K562 (cell line): ENCODE measurements around the gene HGS. TPM values are rescaled to one million over a fixed set of nuclear protein-coding genes. Genes with fewer than 3 reads are reported as not detected.

ENCODE experiments used
- ATAC-seq: fragments of 200-7000 bp; cut with Tn5 transposase; 3 replicates; pipeline ENCODE4 v1.9.1; 2020; ENCODE audit warnings: moderate library complexity
- BruUV-seq: library from RNA; stranded (reverse); fragments of 400-500 nt; replicated peaks from 2 replicates; lab custom pipeline; 2021; lab: Mats Ljungman, UMichigan
- CTCF ChIA-PET: fragments of 300-600 bp; formaldehyde crosslinking; extraction: SDS; loops from one replicate; lab custom pipeline; 2021; ENCODE audit warnings: low intra/inter-chr PET ratio; lab: Yijun Ruan, JAX
- POLR2A ChIA-PET: fragments of 300-600, 350-650 bp; sonication (Branson Sonifier 250); formaldehyde crosslinking; extraction: SDS; loops from one replicate; lab custom pipeline; 2021; ENCODE audit warnings: antibody characterized with exemption, inconsistent platforms; lab: Yijun Ruan, JAX
- DNase-seq, 4 experiments: peaks; one replicate each; pipeline versions ENCODE4 v3.0.0 to v3.0.0-alpha.2; 2011 to 2018; ENCODE audit warnings: low spot score in 3 of 4, mixed read lengths in 3 of 4; ENCODE audit errors: extremely low read depth in 1 of 4
- FAIRE-seq: peaks from 2 replicates; lab custom pipeline; 2011; peaks lifted over from hg19 to GRCh38; lab: Jason Lieb, UNC
- H2AFZ ChIP-seq: 2 replicates; pipeline ENCODE4 v1.6.0; 2011; ENCODE audit warnings: low read depth, low read length, control low read depth, inconsistent platforms
- H3K27ac ChIP-seq: fragments of 200-600 bp; 3 replicates; pipeline ENCODE4 v1.8.0; 2011; ENCODE audit warnings: low read depth, mild to moderate bottlenecking, control low read depth, inconsistent platforms, low read length, moderate library complexity, mixed read lengths; ENCODE audit errors: extremely low read depth
- H3K27me3 ChIP-seq, 2 experiments: fragments of 300-600 bp in 1 of 2; 2 replicates in 1 of 2; 3 replicates in 1 of 2; pipeline versions ENCODE4 v1.6.0 to v1.8.0; 2011; ENCODE audit warnings: inconsistent platforms in 2 of 2, low read length in 2 of 2, mild to moderate bottlenecking in 1 of 2, mixed read lengths in 1 of 2, moderate library complexity in 1 of 2; ENCODE audit not compliant: control insufficient read depth in 2 of 2, insufficient read depth in 2 of 2
- H3K36me3 ChIP-seq: fragments of 300-600 bp; 3 replicates; pipeline ENCODE4 v1.8.0; 2011; ENCODE audit warnings: mild to moderate bottlenecking, low read length, inconsistent platforms; ENCODE audit not compliant: control insufficient read depth, insufficient read depth
- H3K4me1 ChIP-seq, 2 experiments: fragments of 200-600 bp in 1 of 2; replicated peaks in 1 of 2; 2 replicates in 1 of 2; 3 replicates in 1 of 2; pipeline versions ENCODE4 v1.5.1 to v1.8.0; 2011; ENCODE audit warnings: inconsistent platforms in 2 of 2, low read length in 2 of 2, mild to moderate bottlenecking in 1 of 2, mixed read lengths in 1 of 2, moderate library complexity in 1 of 2; ENCODE audit not compliant: control insufficient read depth in 2 of 2, insufficient read depth in 2 of 2
- H3K4me2 ChIP-seq: 2 replicates; pipeline ENCODE4 v1.6.1; 2011; ENCODE audit warnings: low read length, control low read depth, inconsistent platforms, mixed read lengths; ENCODE audit not compliant: insufficient read depth
- H3K4me3 ChIP-seq: fragments of 200-600 bp; sonication (generic), shearing (Covaris generic); 2 replicates; pipeline ENCODE4 v1.5.1; 2016; ENCODE audit warnings: control low read depth, inconsistent platforms
- H3K79me2 ChIP-seq: fragments of 200-600 bp; 3 replicates; pipeline ENCODE4 v1.8.0; 2011; ENCODE audit warnings: low read length, inconsistent platforms; ENCODE audit not compliant: control insufficient read depth, insufficient read depth
- H3K9ac ChIP-seq, 2 experiments: 2 replicates each; pipeline versions ENCODE4 v1.6.0 to v1.6.1; 2011; ENCODE audit warnings: low read depth in 2 of 2, low read length in 2 of 2, control low read depth in 1 of 2, inconsistent platforms in 1 of 2, mild to moderate bottlenecking in 1 of 2, mixed read lengths in 1 of 2; ENCODE audit not compliant: insufficient read depth in 1 of 2
- H3K9me1 ChIP-seq: one replicate; pipeline ENCODE4 v1.6.0; 2011; ENCODE audit warnings: inconsistent platforms, mild to moderate bottlenecking, low read length, moderate library complexity; ENCODE audit not compliant: control insufficient read depth, insufficient read depth
- H3K9me3 ChIP-seq: replicated peaks from 2 replicates; pipeline ENCODE4 v1.5.1; 2011; ENCODE audit warnings: low read depth, low read length, inconsistent platforms; ENCODE audit not compliant: control insufficient read depth, insufficient read depth
- H4K20me1 ChIP-seq: replicated peaks from 2 replicates; pipeline ENCODE4 v1.6.1; 2011; ENCODE audit warnings: low read length, inconsistent platforms, mixed read lengths; ENCODE audit not compliant: control insufficient read depth, insufficient read depth
- ARID2 ChIP-seq: fragments of 450-650 bp; IDR thresholded peaks from 2 replicates; pipeline ENCODE4 v1.6.1; 2017; ENCODE audit warnings: antibody characterized with exemption, mild to moderate bottlenecking
- CBX1 ChIP-seq: sonication (generic); IDR thresholded peaks from 2 replicates; pipeline ENCODE4 v1.6.1; 2016; ENCODE audit warnings: antibody characterized with exemption, low read depth, mild to moderate bottlenecking
- ERF ChIP-seq: fragments of 450-650 bp; formaldehyde crosslinking; IDR thresholded peaks from 2 replicates; pipeline ENCODE4 v1.4.0; 2020; ENCODE audit warnings: mild to moderate bottlenecking, mixed read lengths
- FIP1L1 ChIP-seq: fragments of 200-400 bp; formaldehyde crosslinking; IDR thresholded peaks from 2 replicates; pipeline ENCODE4 v1.6.1; 2018; ENCODE audit warnings: mild to moderate bottlenecking, low read depth, low read length; ENCODE audit not compliant: poor library complexity, severe bottlenecking
- HOXB6 ChIP-seq: fragments of 250-450 bp; sonication (Bioruptor Pico); IDR thresholded peaks from 2 replicates; pipeline ENCODE4 v1.5.1; 2022; ENCODE audit warnings: mild to moderate bottlenecking, borderline replicate concordance
- ILF3 ChIP-seq: fragments of 450-650 bp; IDR thresholded peaks from 2 replicates; pipeline ENCODE4 v1.6.1; 2018; ENCODE audit warnings: antibody characterized with exemption, mild to moderate bottlenecking, moderate library complexity, borderline replicate concordance
- PHF8 ChIP-seq: fragments of 200-600 bp; sonication (generic); IDR thresholded peaks from 2 replicates; pipeline ENCODE4 v1.6.1; 2012; ENCODE audit warnings: mixed run types, mild to moderate bottlenecking, inconsistent platforms, low read length, moderate library complexity, borderline replicate concordance
- POLR2G ChIP-seq: fragments of 200-400 bp; formaldehyde crosslinking; IDR thresholded peaks from 2 replicates; pipeline ENCODE4 v1.6.1; 2017; ENCODE audit warnings: low read depth, mild to moderate bottlenecking, antibody characterized with exemption, low read length, moderate library complexity
- RBM17 ChIP-seq: fragments of 200-400 bp; formaldehyde crosslinking; IDR thresholded peaks from 2 replicates; pipeline ENCODE4 v1.6.1; 2017; ENCODE audit warnings: low read depth, mild to moderate bottlenecking, low read length, borderline replicate concordance
- SLC30A9 ChIP-seq: fragments of 250-450 bp; sonication (Bioruptor Pico); IDR thresholded peaks from 2 replicates; pipeline ENCODE4 v1.8.0; 2022; ENCODE audit warnings: mild to moderate bottlenecking, moderate library complexity
- STAG1 ChIP-seq: sonication (generic); formaldehyde crosslinking; IDR thresholded peaks from 2 replicates; pipeline ENCODE4 v1.5.0; 2020; ENCODE audit warnings: missing genetic modification reagents, borderline replicate concordance
- TAL1 ChIP-seq: fragments of 450-650 bp; IDR thresholded peaks from 2 replicates; pipeline ENCODE4 v1.6.1; 2016; ENCODE audit warnings: mild to moderate bottlenecking
- WHSC1 ChIP-seq: IDR thresholded peaks from one replicate; pipeline ENCODE4 v1.6.1; 2012; ENCODE audit warnings: low read length, control low read depth, inconsistent platforms
- ZC3H4 ChIP-seq: sonication (generic); formaldehyde crosslinking; IDR thresholded peaks from 2 replicates; pipeline ENCODE4 v1.9.0; 2021; ENCODE audit warnings: missing genetic modification reagents, borderline replicate concordance
- WGBS: fragments of 100-300 bp; shearing (Covaris generic); methylation state at CpG from one replicate; pipeline ENCODE4 v1.1.6; 2016; ENCODE audit warnings: low coverage, mixed read lengths; ENCODE audit not compliant: insufficient coverage; ENCODE audit errors: missing lambda C conversion rate; 5-methylcytosine and 5-hydroxymethylcytosine counted together
- in situ Hi-C: fragments of 300-500 bp; cut with MboI; formaldehyde crosslinking; loops from 4 replicates; pipeline ENCODE4 v1.15.0; 2018; ENCODE audit warnings: inconsistent platforms, mixed read lengths
- intact Hi-C: fragments of 100-400 bp; cut with micrococcal nuclease; formaldehyde crosslinking; loops from 2 replicates; pipeline ENCODE4 v1.14.2; 2022
- polyA plus RNA-seq, 8 experiments: library from polyadenylated mRNA; depleted of rRNA in 4 of 8; stranded (reverse) in 5 of 8; unstranded in 3 of 8; fragments of >200 nt; fragmentation: Nextera tagmentation in 2 of 8; fragmentation: Illumina TruSeq in 1 of 8; extraction: Ambion mirVana in 2 of 8; extraction: Trizol in 1 of 8; gene quantifications; 2 replicates each; pipeline versions ENCODE4 v1.2.1 to v1.2.3, GENCODE V29; 2011 to 2014; ENCODE audit warnings: inconsistent platforms in 1 of 8, missing spikeins in 1 of 8
- total RNA-seq, 7 experiments: library from RNA; depleted of rRNA in 6 of 7; stranded (reverse); fragments of >200 nt in 6 of 7; fragmentation: Illumina TruSeq in 2 of 7; extraction: Trizol in 2 of 7; gene quantifications; 2 replicates each; pipeline versions ENCODE4 v1.2.1 to v1.2.3, GENCODE V29; 2011 to 2021; ENCODE audit warnings: low replicate concordance in 1 of 7
- TF ChIP-seq, protein P1 (sequence below): sonication (generic); formaldehyde crosslinking; IDR thresholded peaks from 2 replicates; pipeline ENCODE4 v1.8.1; 2023; ENCODE audit warnings: mild to moderate bottlenecking, missing genetic modification reagents
- TF ChIP-seq, protein P2 (sequence below): fragments of 450-650 bp; formaldehyde crosslinking; IDR thresholded peaks from 2 replicates; pipeline ENCODE4 v1.4.0; 2022; ENCODE audit warnings: mild to moderate bottlenecking, moderate library complexity
- TF ChIP-seq, protein P3 (sequence below): fragments of 450-650 bp; IDR thresholded peaks from 2 replicates; pipeline ENCODE4 v1.6.1; 2017; ENCODE audit warnings: mild to moderate bottlenecking, moderate library complexity

Gene HGS
- total and polyA plus RNA-seq, 9 of the 15 experiments (the other 6 are each of a cell fraction or from before 2014, with no cell fraction given) = 3.9 to 176 (median 77.1) TPM

DNA sequence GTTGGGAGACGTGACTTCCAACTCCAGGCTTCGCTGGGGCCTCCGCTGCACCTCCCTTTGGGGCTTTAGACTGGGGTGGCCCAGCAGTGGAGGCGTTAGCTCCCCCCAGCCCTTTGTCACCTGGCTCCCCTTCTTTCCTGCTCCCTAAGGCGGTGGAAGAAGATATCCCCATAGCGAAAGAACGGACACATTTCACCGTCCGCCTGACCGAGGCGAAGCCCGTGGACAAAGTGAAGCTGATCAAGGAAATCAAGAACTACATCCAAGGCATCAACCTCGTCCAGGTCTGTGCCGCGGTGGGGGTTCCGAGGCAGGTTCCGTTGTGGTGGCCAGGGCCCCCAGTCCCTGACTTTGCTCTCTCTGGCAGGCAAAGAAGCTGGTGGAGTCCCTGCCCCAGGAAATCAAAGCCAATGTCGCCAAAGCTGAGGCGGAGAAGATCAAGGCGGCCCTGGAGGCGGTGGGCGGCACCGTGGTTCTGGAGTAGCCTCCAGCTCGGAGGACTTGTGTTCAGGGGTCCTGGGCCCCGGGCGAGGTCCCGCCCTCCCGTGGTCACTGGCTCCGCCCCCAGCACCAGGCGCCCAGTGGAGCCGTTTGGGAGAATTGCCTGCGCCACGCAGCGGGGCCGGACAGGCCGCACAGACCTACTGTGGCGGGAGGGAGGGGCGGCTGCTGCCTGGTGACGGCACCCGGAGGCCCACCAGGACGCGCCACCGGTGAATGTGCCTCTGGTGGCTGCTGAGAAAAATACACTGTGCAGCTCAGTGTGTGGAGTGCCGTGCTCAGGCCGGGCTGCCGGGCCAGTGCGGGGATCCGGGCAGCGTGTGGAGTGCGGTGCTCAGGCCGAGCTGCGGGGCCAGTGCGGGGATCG is 23.2 kb downstream of the HGS start:
- H3K9ac ChIP-seq = no peak overlapping the region; a peak in 1 of 4 replicates
- ChIA-PET POLR2A (interaction anchor here (0.6 to 1.6 kb wide), 7 partner anchors 11 to 138 kb away, joined by 3 to 4 read pairs (median 3); partner anchors contain the start of genes ARL16 and HGS), CTCF (no interaction called here)
- H3K4me1 ChIP-seq = peaks cover 15 to 72% of the 10 kb centered on the region in 2 experiments
- no peak overlapping the region for H2AFZ ChIP-seq
- no peak overlapping the region for H3K4me2 ChIP-seq
- H3K4me3 ChIP-seq = no peak overlapping the region
- H4K20me1 ChIP-seq = peaks cover 4% of the 10 kb centered on the region; the same call in 1 of the 2 replicates
- no peak overlapping the region for H3K27ac ChIP-seq
- H3K9me1 ChIP-seq = peaks cover 2% of the 10 kb centered on the region
- no peak for FAIRE-seq
- peaks cover 55% of the 10 kb centered on the region for H3K36me3 ChIP-seq
- 93% methylated on average over 32 of the region's 54 CpGs for WGBS
- intact Hi-C loops = no loop called here
- no peaks in the 10 kb centered on the region for H3K9me3 ChIP-seq
- DNase-seq = peak in 2 of 4 experiments; percentile 37 to 44
- BruUV-seq = TSS peak; percentile 32
- H3K27me3 ChIP-seq = no peaks in the 10 kb centered on the region
- in situ Hi-C loops = no loop called here
- peaks cover 45% of the 10 kb centered on the region for H3K79me2 ChIP-seq
- no peak for ATAC-seq
- TF ChIP-seq PHF8 (no peak), ARID2 (no peak), POLR2G (peak; percentile 72), WHSC1 (no peak), CBX1 (no peak), TAL1 (no peak), ZC3H4 (no peak), ILF3 (no peak), STAG1 (CRISPR knock-in tag) (no peak), RBM17 (no peak), SLC30A9 (no peak), FIP1L1 (peak; percentile 36), HOXB6 (CRISPR knock-in tag) (no peak), ERF (CRISPR knock-in tag) (no peak)
- TF ChIP-seq, protein P1, sequence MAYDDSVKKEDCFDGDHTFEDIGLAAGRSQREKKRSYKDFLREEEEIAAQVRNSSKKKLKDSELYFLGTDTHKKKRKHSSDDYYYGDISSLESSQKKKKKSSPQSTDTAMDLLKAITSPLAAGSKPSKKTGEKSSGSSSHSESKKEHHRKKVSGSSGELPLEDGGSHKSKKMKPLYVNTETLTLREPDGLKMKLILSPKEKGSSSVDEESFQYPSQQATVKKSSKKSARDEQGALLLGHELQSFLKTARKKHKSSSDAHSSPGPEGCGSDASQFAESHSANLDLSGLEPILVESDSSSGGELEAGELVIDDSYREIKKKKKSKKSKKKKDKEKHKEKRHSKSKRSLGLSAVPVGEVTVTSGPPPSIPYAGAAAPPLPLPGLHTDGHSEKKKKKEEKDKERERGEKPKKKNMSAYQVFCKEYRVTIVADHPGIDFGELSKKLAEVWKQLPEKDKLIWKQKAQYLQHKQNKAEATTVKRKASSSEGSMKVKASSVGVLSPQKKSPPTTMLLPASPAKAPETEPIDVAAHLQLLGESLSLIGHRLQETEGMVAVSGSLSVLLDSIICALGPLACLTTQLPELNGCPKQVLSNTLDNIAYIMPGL (CRISPR knock-in tag) = 0 out of 2 replicates have a peak, but pooled peaks have one; percentile 27
- TF ChIP-seq, protein P2, sequence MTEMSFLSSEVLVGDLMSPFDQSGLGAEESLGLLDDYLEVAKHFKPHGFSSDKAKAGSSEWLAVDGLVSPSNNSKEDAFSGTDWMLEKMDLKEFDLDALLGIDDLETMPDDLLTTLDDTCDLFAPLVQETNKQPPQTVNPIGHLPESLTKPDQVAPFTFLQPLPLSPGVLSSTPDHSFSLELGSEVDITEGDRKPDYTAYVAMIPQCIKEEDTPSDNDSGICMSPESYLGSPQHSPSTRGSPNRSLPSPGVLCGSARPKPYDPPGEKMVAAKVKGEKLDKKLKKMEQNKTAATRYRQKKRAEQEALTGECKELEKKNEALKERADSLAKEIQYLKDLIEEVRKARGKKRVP (CRISPR knock-in tag) = no peak
- TF ChIP-seq, protein P3, sequence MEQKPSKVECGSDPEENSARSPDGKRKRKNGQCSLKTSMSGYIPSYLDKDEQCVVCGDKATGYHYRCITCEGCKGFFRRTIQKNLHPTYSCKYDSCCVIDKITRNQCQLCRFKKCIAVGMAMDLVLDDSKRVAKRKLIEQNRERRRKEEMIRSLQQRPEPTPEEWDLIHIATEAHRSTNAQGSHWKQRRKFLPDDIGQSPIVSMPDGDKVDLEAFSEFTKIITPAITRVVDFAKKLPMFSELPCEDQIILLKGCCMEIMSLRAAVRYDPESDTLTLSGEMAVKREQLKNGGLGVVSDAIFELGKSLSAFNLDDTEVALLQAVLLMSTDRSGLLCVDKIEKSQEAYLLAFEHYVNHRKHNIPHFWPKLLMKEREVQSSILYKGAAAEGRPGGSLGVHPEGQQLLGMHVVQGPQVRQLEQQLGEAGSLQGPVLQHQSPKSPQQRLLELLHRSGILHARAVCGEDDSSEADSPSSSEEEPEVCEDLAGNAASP = no peak
